Measurements from ENCODE around the gene MBP. TPM values are rescaled to one million over a fixed set of nuclear protein-coding genes. Genes with fewer than 3 reads are reported as not detected.
"Not testable (repeated sequence)": the region's sequence is repeated elsewhere in the genome, so short reads cannot be mapped to it uniquely, and the experiment has no call there.

Gene MBP
- total RNA-seq, 1 donor from 2014 or later, result 0.53 TPM

- no peak for DNase-seq (ENCODE audit: low read depth, low spot score)
Measured at GRCh38 chr18:76951456-76952247, 180.9 kb downstream of the MBP start.

GRCh38 chr18:76948345-76948744 lies 184.2 kb downstream of the MBP start:
- DNase-seq (ENCODE audit: low read depth, low spot score), result no peak

- not testable (repeated sequence) for DNase-seq (ENCODE audit: low read depth, low spot score)
Measured at GRCh38 chr18:76944346-76944745, 188.2 kb downstream of the MBP start.

- no peak for DNase-seq (ENCODE audit: low read depth, low spot score)
Measured at GRCh38 chr18:76943542-76944339, 188.8 kb downstream of the MBP start.

- no peak for DNase-seq (ENCODE audit: low read depth, low spot score)
Measured at GRCh38 chr18:76941284-76941683, 191.3 kb downstream of the MBP start.

- no peak for DNase-seq (ENCODE audit: low read depth, low spot score)
Measured at GRCh38 chr18:76938619-76939018, 194.0 kb downstream of the MBP start.

- DNase-seq (ENCODE audit: low read depth, low spot score), result no peak
Measured at GRCh38 chr18:76937597-76937996, 195.0 kb downstream of the MBP start.

GRCh38 chr18:76936877-76937276 lies 195.7 kb downstream of the MBP start:
- DNase-seq (ENCODE audit: low read depth, low spot score), result no peak

GRCh38 chr18:76935722-76936337 lies 196.8 kb downstream of the MBP start:
- DNase-seq (ENCODE audit: low read depth, low spot score), result no peak

GRCh38 chr18:76932026-76932819 lies 200.4 kb downstream of the MBP start:
- no peak for DNase-seq (ENCODE audit: low read depth, low spot score)

- no peak for DNase-seq (ENCODE audit: low read depth, low spot score)
Measured at GRCh38 chr18:76931171-76931570, 201.4 kb downstream of the MBP start.

Other genes with a start within 250 kb of the MBP start
- gene GALR1, start 117.1 kb upstream of the MBP start, total RNA-seq, result not detected in 2 replicates